ENCODE measurements around the gene SMARCB1.

The SMARCB1 gene

DNA sequence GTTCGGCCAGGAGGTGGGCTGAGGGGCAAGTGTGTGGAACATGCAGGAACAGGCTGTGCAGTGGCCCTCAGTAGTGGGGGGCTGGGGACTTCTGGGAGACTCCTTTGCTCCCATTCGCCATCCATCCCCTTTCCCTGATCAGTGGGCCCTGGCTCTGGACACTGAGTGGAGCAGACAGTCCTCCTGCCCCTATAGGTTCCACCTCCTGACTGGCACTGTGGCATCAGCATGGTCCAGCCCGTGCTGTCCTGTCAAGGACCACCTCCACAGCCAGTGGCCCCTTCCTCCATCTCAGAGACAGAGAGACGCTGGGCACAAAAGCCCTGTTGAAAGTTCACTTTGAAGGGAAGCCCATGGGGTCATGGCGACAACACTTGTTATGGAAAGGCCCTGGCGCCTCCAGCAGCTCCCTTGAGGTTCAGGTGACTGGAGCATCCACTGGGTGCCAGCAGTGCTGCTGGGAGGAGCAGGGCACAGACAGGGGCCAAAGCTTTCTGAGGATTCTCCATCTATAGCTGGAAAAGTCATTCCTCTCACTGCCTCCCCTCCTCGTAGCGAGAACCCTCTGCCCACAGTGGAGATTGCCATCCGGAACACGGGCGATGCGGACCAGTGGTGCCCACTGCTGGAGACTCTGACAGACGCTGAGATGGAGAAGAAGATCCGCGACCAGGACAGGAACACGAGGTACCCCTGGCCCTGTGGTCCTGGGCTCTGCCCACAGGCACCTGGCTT, 46.4 kb downstream of the SMARCB1 start:
- TF ChIP-seq, protein P1, sequence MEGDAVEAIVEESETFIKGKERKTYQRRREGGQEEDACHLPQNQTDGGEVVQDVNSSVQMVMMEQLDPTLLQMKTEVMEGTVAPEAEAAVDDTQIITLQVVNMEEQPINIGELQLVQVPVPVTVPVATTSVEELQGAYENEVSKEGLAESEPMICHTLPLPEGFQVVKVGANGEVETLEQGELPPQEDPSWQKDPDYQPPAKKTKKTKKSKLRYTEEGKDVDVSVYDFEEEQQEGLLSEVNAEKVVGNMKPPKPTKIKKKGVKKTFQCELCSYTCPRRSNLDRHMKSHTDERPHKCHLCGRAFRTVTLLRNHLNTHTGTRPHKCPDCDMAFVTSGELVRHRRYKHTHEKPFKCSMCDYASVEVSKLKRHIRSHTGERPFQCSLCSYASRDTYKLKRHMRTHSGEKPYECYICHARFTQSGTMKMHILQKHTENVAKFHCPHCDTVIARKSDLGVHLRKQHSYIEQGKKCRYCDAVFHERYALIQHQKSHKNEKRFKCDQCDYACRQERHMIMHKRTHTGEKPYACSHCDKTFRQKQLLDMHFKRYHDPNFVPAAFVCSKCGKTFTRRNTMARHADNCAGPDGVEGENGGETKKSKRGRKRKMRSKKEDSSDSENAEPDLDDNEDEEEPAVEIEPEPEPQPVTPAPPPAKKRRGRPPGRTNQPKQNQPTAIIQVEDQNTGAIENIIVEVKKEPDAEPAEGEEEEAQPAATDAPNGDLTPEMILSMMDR (IDR thresholded peaks at IDR 0.05; ENCODE audit: extremely low read depth, insufficient read depth, missing control alignments) = no peak
- DNase-seq (ENCODE audit: low spot score) = no peak
- in situ Hi-C loops (cut with MboI; ENCODE audit: low pct_unique_long_range_greater_than_20kb, low sequenced_read_pairs, unreplicated experiment) = no loop called here

DNA sequence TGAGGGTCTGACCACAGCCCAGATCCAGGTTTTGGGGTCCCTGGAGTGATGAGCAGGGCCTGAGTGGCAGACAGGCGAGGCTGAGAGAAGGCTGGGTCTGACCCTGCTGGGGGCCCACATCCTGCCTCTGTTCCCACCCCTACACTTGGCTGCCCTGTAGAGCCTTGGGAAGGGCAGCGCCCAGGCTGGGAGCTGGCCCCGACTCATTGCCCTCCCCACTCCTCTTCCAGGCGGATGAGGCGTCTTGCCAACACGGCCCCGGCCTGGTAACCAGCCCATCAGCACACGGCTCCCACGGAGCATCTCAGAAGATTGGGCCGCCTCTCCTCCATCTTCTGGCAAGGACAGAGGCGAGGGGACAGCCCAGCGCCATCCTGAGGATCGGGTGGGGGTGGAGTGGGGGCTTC, 47.1 kb downstream of the SMARCB1 start:
- TF ChIP-seq, protein P1 (IDR thresholded peaks at IDR 0.05; ENCODE audit: extremely low read depth, insufficient read depth, missing control alignments) = no peak
- in situ Hi-C loops (cut with MboI; ENCODE audit: low pct_unique_long_range_greater_than_20kb, low sequenced_read_pairs, unreplicated experiment) = no loop called here
- DNase-seq (ENCODE audit: low spot score) = no peak

DNA sequence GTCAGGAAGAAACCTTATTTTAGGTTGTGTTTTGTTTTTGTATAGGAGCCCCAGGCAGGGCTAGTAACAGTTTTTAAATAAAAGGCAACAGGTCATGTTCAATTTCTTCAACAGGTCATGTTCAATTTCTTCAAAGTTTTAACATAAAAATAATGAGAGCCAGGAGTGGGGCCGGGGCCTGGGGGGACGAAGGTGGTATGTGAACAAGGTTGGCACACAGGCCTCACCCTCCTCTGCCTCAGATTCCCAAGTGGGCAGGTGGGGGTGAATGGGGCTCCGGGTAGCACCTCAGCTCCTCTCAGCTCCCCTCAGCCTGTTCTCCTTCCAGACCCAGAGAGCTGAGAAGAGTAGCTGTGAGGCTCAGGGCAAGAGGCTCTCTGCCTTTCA, 47.6 kb downstream of the SMARCB1 start:
- TF ChIP-seq, protein P1 (IDR thresholded peaks at IDR 0.05; ENCODE audit: extremely low read depth, insufficient read depth, missing control alignments) = no peak
- no peak for DNase-seq (ENCODE audit: low spot score)
- in situ Hi-C loops (cut with MboI; ENCODE audit: low pct_unique_long_range_greater_than_20kb, low sequenced_read_pairs, unreplicated experiment) = no loop called here

DNA sequence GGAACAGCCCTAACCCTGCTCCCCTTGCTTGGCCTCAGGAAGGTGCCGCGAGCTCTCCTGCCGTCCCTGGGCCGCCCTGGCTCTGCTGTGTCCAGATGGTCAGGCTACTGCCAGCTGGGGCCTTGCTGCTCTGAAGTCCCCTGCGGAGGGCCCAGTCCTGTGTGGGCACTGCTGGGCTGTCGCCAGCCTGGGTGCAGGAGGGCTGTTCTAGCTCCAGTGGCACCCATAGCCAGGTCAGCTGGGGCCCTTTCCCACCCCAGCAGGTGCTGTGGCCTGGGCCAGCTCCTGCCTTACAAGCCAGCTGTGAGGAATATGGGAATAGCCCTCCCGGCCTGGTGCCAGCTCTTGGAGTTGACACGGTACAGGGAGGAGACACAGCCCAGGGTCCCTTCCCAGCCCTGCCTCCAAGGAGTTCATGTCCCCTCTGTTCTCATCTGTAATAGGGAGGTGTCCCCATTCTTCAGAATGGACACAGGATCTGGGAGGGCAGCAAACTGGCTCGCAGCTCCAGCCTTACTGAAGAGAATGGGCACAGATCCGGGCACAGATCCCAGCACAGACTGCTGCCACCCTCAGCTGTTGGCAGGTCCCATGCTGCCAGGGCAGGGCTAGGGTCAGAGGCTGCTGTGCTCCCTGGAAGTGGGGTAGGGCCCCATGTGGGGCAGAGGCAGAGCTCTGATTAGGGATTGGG, 48.2 kb downstream of the SMARCB1 start:
- TF ChIP-seq, protein P1 (IDR thresholded peaks at IDR 0.05; ENCODE audit: extremely low read depth, insufficient read depth, missing control alignments) = no peak
- no peak for DNase-seq (ENCODE audit: low spot score)
- in situ Hi-C loops (cut with MboI; ENCODE audit: low pct_unique_long_range_greater_than_20kb, low sequenced_read_pairs, unreplicated experiment) = no loop called here

DNA sequence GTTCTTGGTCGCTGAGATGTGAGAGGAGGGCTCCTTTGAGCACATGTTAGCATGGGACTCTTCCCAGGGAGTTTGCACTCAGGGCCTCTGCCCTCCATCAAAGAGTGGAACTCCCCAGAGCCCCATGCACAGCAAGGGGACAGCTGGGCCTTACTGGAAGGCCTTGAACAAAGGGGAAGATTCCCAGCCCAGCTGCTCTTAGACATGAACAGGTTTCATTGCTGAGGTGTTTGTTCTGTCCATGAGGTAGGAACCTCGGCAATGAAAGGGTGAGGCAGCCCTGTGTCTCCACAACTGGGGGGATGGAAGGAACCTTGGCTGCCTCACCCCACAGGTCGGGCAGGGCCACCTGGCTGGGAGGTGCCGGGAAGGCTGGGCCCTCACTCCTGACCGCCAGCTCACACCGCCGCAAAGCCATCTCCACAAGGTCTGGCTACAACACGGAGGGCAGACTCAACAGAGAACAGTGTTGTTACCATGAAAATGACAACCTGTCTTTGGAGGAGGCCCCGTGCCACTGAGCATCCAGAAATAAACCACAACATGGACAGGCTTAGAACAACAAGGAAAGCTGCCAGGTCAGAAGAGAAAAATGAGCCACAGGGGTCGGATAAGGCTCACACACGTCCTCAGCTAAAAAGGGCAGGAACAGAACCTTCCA, 48.8 kb downstream of the SMARCB1 start:
- TF ChIP-seq, protein P1 (IDR thresholded peaks at IDR 0.05; ENCODE audit: extremely low read depth, insufficient read depth, missing control alignments) = no peak
- DNase-seq (ENCODE audit: low spot score) = no peak
- in situ Hi-C loops (cut with MboI; ENCODE audit: low pct_unique_long_range_greater_than_20kb, low sequenced_read_pairs, unreplicated experiment) = no loop called here

DNA sequence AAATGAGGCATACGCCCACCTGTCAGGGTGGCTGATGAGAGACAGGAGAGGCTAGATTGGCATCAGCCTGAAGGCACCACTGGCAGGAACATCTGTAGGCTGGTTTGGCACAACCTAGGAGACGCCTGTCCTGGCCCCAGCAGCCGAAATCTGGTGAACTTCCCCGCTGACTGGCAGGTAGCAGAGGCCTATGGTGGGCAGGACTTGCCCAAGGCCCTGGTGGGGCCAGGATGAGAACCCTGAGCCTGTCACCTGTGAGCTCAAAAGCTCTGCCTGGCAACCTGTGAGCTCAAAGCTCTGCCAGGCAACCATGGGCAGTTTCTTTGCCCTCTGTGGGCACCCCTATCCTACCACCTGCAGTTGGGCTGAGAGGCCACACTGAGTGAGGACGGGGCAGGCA, 49.5 kb downstream of the SMARCB1 start:
- no peak for DNase-seq (ENCODE audit: low spot score)
- in situ Hi-C loops (cut with MboI; ENCODE audit: low pct_unique_long_range_greater_than_20kb, low sequenced_read_pairs, unreplicated experiment) = no loop called here
- TF ChIP-seq, protein P1 (IDR thresholded peaks at IDR 0.05; ENCODE audit: extremely low read depth, insufficient read depth, missing control alignments) = no peak

Data from GM13977 (cell line).